ENCODE data around the gene ZFAND5. TPM values are rescaled to one million over a fixed set of nuclear protein-coding genes. Genes with fewer than 3 reads are reported as not detected.
A peak's percentile ranks its signal among the peaks of the same experiment; 100 is the strongest.

ZFAND5 gene
- total and polyA plus RNA-seq, 9 donors = 146 to 904 (median 208) TPM

GRCh38 chr9:72313507-72313906, 51.5 kb downstream of the ZFAND5 start:
- H3K4me3 ChIP-seq = no peak overlapping the region
- no peaks in the 10 kb centered on the region for H3K27me3 ChIP-seq
- H3K36me3 ChIP-seq = no peaks in the 10 kb centered on the region
- 96 to 100% (median 97%) methylated on average over 3 of the region's 3 CpGs for WGBS, 3 donors
- no peak for TF ChIP-seq CTCF (IDR thresholded peaks at IDR 0.05)
- no peak for TF ChIP-seq POLR2A (IDR thresholded peaks at IDR 0.05)
- TF ChIP-seq EP300 (IDR thresholded peaks at IDR 0.05) = no peak
- no peaks in the 10 kb centered on the region for H3K9me3 ChIP-seq
- peaks cover 9% of the 10 kb centered on the region for H3K4me1 ChIP-seq (ENCODE audit: insufficient read depth)
- peak overlapping the region in 1 of 2 donors; percentile 10 for H3K27ac ChIP-seq
- DNase-seq = no peak
- intact Hi-C loops (cut with DNase I) = no loop called here

DNA sequence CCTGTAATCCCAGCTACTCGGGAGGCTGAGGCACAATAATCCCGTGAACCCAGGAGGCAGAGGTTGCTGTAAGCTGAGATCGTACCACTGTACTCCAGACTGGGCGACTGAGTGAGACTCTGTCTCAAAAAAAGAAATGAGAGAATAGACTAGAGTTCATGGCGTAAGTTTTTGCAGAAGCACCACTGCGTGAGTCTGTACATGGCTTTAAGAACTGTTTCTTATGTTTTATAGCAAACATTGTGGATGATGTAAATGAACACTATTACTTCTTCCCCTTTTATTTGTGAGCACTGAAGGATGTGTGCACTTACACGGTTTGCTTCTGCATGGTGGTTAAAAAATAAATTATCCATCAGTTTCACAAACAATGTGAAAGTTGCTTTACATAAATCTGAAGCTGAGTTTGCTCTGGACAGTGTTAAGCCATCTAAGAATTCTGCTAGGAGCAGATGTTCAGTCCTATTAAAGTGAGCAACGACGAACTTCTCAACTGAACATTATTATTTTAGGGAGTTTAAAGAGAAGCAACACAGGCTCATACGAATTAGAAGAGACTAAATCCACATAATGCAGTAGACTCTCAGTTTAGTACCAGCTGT, 52.5 kb downstream of the ZFAND5 start:
- H3K4me3 ChIP-seq = no peak overlapping the region
- intact Hi-C loops (cut with DNase I) = no loop called here
- H3K27ac ChIP-seq = no peak overlapping the region

GRCh38 chr9:72309364-72310133, 55.5 kb downstream of the ZFAND5 start:
- no peaks in the 10 kb centered on the region for H3K27me3 ChIP-seq
- peaks cover 8% of the 10 kb centered on the region for H3K4me1 ChIP-seq (ENCODE audit: insufficient read depth)
- DNase-seq = no peak
- H3K27ac ChIP-seq = no peak overlapping the region
- TF ChIP-seq EP300 (IDR thresholded peaks at IDR 0.05) (no peak), POLR2A (IDR thresholded peaks at IDR 0.05) (no peak), CTCF (IDR thresholded peaks at IDR 0.05) (no peak)
- 78 to 87% (median 79%) methylated on average over 4 of the region's 4 CpGs for WGBS, 3 donors
- H3K36me3 ChIP-seq = no peaks in the 10 kb centered on the region
- intact Hi-C loops (cut with DNase I) = no loop called here
- H3K4me3 ChIP-seq = no peak overlapping the region
- H3K9me3 ChIP-seq = no peaks in the 10 kb centered on the region

More for the DNA sequence above, 52.5 kb downstream of the ZFAND5 start:
- Histone ChIP-seq H3K4me1 (ENCODE audit: insufficient read depth) (peaks cover 9% of the 10 kb centered on the region), H3K27me3 (no peaks in the 10 kb centered on the region), H3K9me3 (no peaks in the 10 kb centered on the region), H3K36me3 (no peaks in the 10 kb centered on the region)
- no peak for DNase-seq
- WGBS, 3 donors = 70 to 74% (median 72%) methylated on average over 10 of the region's 10 CpGs
- no peak for TF ChIP-seq CTCF (IDR thresholded peaks at IDR 0.05)
- TF ChIP-seq POLR2A (IDR thresholded peaks at IDR 0.05) = no peak
- no peak for TF ChIP-seq EP300 (IDR thresholded peaks at IDR 0.05)

- H3K4me3 ChIP-seq = no peak overlapping the region
- no peaks in the 10 kb centered on the region for H3K36me3 ChIP-seq
- no peak overlapping the region for H3K27ac ChIP-seq
- 72 to 77% (median 74%) methylated on average over 1 of the region's 1 CpG for WGBS, 3 donors
- intact Hi-C loops (cut with DNase I) = no loop called here
- H3K27me3 ChIP-seq = no peaks in the 10 kb centered on the region
- TF ChIP-seq CTCF (IDR thresholded peaks at IDR 0.05) = no peak
- no peak for TF ChIP-seq EP300 (IDR thresholded peaks at IDR 0.05)
- TF ChIP-seq POLR2A (IDR thresholded peaks at IDR 0.05) = no peak
- DNase-seq = no peak
- H3K9me3 ChIP-seq = no peaks in the 10 kb centered on the region
- H3K4me1 ChIP-seq (ENCODE audit: insufficient read depth) = peaks cover 3% of the 10 kb centered on the region
Measured at GRCh38 chr9:72306761-72307160, 58.2 kb downstream of the ZFAND5 start.
